AG08396 (cell line): Measurements from ENCODE around the gene RTN4R.

Source experiments
- DNase-seq: peaks from one replicate; pipeline ENCODE4 v3.0.0; 2012; ENCODE audit warnings: low spot score, mixed read lengths

RTN4R gene

GRCh38 chr22:20257212-20258020, 10.7 kb downstream of the RTN4R start:
- DNase-seq = no peak

GRCh38 chr22:20256551-20257211, 11.4 kb downstream of the RTN4R start:
- DNase-seq = no peak

- DNase-seq = no peak
Measured at GRCh38 chr22:20256027-20256426, 12.1 kb downstream of the RTN4R start.

- no peak for DNase-seq
Measured at GRCh38 chr22:20254975-20255946, 12.9 kb downstream of the RTN4R start.

GRCh38 chr22:20253161-20253560, 15.0 kb downstream of the RTN4R start:
- no peak for DNase-seq

- DNase-seq = no peak
Measured at GRCh38 chr22:20251981-20252380, 16.1 kb downstream of the RTN4R start.

- no peak for DNase-seq
Measured at GRCh38 chr22:20251491-20251890, 16.6 kb downstream of the RTN4R start.

GRCh38 chr22:20249797-20250354, 18.2 kb downstream of the RTN4R start:
- no peak for DNase-seq

GRCh38 chr22:20248461-20248978, 19.6 kb downstream of the RTN4R start:
- no peak for DNase-seq

- no peak for DNase-seq
Measured at GRCh38 chr22:20247608-20248171, 20.4 kb downstream of the RTN4R start.

- DNase-seq = peak; percentile 79
Measured at GRCh38 chr22:20247010-20247505, 21.1 kb downstream of the RTN4R start.

- DNase-seq = no peak
Measured at GRCh38 chr22:20246368-20247009, 21.6 kb downstream of the RTN4R start.

- no peak for DNase-seq
Measured at GRCh38 chr22:20245577-20246367, 22.3 kb downstream of the RTN4R start.

GRCh38 chr22:20244691-20245576, 23.2 kb downstream of the RTN4R start:
- DNase-seq = no peak

- no peak for DNase-seq
Measured at GRCh38 chr22:20244250-20244648, 23.9 kb downstream of the RTN4R start.

GRCh38 chr22:20243537-20244249, 24.4 kb downstream of the RTN4R start:
- DNase-seq = peak; percentile 89

- DNase-seq = no peak
Measured at GRCh38 chr22:20243176-20243536, 25.0 kb downstream of the RTN4R start.
